Smooth muscle cell (in vitro differentiated cells): ENCODE measurements around the gene DOCK4. TPM values are rescaled to one million over a fixed set of nuclear protein-coding genes. Genes with fewer than 3 reads are reported as not detected.

Experiments used
- DNase-seq: peaks from one replicate; lab custom pipeline; 2025; ENCODE audit not compliant: unreplicated experiment; lab: John Stamatoyannopoulos, UW
- H2AFZ ChIP-seq: fragments of 200-600 bp; sonication (generic); 2 replicates; pipeline ENCODE4 v1.6.0; 2016; ENCODE audit warnings: antibody characterized with exemption, low read depth, mild to moderate bottlenecking
- H3F3A ChIP-seq: fragments of 200-600 bp; sonication (generic); 2 replicates; pipeline ENCODE4 v1.6.0; 2017; ENCODE audit warnings: antibody characterized with exemption, low read depth
- H3K27ac ChIP-seq: fragments of 200-600 bp; sonication (generic); 2 replicates; pipeline ENCODE4 v1.5.1; 2016; ENCODE audit warnings: low read depth, mild to moderate bottlenecking
- H3K27me3 ChIP-seq: fragments of 200-600 bp; sonication (generic); 2 replicates; pipeline ENCODE4 v1.6.1; 2016; ENCODE audit warnings: low read depth, mild to moderate bottlenecking
- H3K36me3 ChIP-seq: fragments of 200-600 bp; sonication (generic); 2 replicates; pipeline ENCODE4 v1.5.1; 2016; ENCODE audit warnings: low read depth
- H3K4me1 ChIP-seq: fragments of 200-600 bp; sonication (generic); 2 replicates; pipeline ENCODE4 v1.5.1; 2016; ENCODE audit warnings: low read depth
- H3K4me2 ChIP-seq: fragments of 200-600 bp; sonication (generic); 2 replicates; pipeline ENCODE4 v1.6.0; 2016; ENCODE audit warnings: mild to moderate bottlenecking
- H3K4me3 ChIP-seq: fragments of 200-600 bp; sonication (generic); 2 replicates; pipeline ENCODE4 v1.5.1; 2016; ENCODE audit warnings: mild to moderate bottlenecking
- H3K79me2 ChIP-seq: fragments of 200-600 bp; sonication (generic); 2 replicates; pipeline ENCODE4 v1.6.0; 2016; ENCODE audit warnings: low read depth, mild to moderate bottlenecking
- H3K9ac ChIP-seq: fragments of 200-600 bp; sonication (generic); 2 replicates; pipeline ENCODE4 v1.6.0; 2016; ENCODE audit warnings: low read depth
- H3K9me3 ChIP-seq: fragments of 200-600 bp; sonication (generic); replicated peaks from 2 replicates; pipeline ENCODE4 v1.5.1; 2016; ENCODE audit warnings: low read depth
- H4K20me1 ChIP-seq: fragments of 200-600 bp; sonication (generic); 2 replicates; pipeline ENCODE4 v1.6.0; 2016; ENCODE audit warnings: low read depth
- WGBS: methylation state at CpG from one replicate; pipeline ENCODE4 v1.1.7; 2016; ENCODE audit warnings: low lambda C conversion rate; 5-methylcytosine and 5-hydroxymethylcytosine counted together
- polyA plus RNA-seq: library from polyadenylated mRNA; unstranded; fragments of >200 nt; fragmentation: Nextera tagmentation; extraction: Ambion mirVana; gene quantifications from 2 replicates; pipeline ENCODE4 v1.2.1, GENCODE V29; 2016
- total RNA-seq: library from RNA; depleted of rRNA; stranded (reverse); fragments of >200 nt; gene quantifications from 2 replicates; pipeline ENCODE4 v1.2.3, GENCODE V29; 2014
- TF ChIP-seq, protein P1 (sequence below): fragments of 200-600 bp; sonication (generic); IDR thresholded peaks from 2 replicates; pipeline ENCODE4 v1.5.1; 2017; ENCODE audit warnings: borderline replicate concordance, mild to moderate bottlenecking, antibody characterized with exemption; ENCODE audit not compliant: insufficient read depth, poor library complexity, severe bottlenecking

Gene DOCK4
- total and polyA plus RNA-seq, 2 experiments from 2014 or later = 7.4 to 20.5 TPM

DNA sequence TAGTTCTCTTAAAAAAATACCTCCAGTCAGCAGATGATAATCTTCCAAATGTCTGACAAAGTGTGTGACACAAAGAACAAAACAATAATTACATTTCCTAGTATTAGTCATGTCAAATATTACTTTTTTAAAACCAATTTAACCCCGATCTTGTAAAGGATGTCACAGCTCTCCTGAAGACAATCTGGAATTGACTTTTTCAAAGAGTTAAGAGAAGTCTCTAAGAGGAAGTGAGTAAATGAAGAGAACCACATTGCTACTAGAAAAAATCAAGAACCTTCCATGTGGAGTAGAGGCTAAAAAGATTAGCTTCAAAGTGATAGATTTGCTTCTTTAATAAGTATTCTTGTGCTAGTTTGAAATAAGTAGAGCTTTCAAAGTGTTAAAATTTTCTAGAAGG is 425.7 kb downstream of the DOCK4 start:
- peaks cover 15% of the 10 kb centered on the region for H3K36me3 ChIP-seq
- TF ChIP-seq, protein P1, sequence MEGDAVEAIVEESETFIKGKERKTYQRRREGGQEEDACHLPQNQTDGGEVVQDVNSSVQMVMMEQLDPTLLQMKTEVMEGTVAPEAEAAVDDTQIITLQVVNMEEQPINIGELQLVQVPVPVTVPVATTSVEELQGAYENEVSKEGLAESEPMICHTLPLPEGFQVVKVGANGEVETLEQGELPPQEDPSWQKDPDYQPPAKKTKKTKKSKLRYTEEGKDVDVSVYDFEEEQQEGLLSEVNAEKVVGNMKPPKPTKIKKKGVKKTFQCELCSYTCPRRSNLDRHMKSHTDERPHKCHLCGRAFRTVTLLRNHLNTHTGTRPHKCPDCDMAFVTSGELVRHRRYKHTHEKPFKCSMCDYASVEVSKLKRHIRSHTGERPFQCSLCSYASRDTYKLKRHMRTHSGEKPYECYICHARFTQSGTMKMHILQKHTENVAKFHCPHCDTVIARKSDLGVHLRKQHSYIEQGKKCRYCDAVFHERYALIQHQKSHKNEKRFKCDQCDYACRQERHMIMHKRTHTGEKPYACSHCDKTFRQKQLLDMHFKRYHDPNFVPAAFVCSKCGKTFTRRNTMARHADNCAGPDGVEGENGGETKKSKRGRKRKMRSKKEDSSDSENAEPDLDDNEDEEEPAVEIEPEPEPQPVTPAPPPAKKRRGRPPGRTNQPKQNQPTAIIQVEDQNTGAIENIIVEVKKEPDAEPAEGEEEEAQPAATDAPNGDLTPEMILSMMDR = no peak
- H3K27me3 ChIP-seq = no peaks in the 10 kb centered on the region
- no peaks in the 10 kb centered on the region for H3F3A ChIP-seq
- no peak overlapping the region for H3K9ac ChIP-seq
- H3K27ac ChIP-seq = no peak overlapping the region
- no peaks in the 10 kb centered on the region for H3K79me2 ChIP-seq
- H3K4me1 ChIP-seq = no peaks in the 10 kb centered on the region
- H3K9me3 ChIP-seq = peaks cover 5% of the 10 kb centered on the region
- no peak for DNase-seq
- 89% methylated on average over 1 of the region's 1 CpG for WGBS
- no peak overlapping the region for H3K4me3 ChIP-seq
- H4K20me1 ChIP-seq = no peaks in the 10 kb centered on the region
- no peak overlapping the region for H2AFZ ChIP-seq
- no peak overlapping the region for H3K4me2 ChIP-seq

DNA sequence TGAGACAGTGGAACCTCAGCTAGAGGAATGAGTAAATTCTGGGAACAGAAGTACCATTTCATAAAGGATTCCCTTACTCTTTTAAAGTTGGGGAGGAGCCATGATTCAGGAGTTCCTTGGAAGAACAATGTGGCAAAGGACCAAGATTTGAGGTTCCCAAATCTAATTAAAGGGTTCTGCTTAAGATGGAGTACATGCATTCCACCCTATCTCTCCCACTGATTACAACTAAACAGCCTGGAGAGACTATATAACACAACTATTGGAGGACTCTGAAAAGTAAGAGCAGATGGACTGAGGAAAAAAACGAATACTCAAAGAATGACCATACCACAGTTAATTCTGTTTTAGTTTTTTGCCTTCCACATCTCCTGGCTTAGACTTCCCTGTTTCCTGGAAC is 431.0 kb downstream of the DOCK4 start:
- DNase-seq = no peak
- TF ChIP-seq, protein P1 = no peak
- H3K4me1 ChIP-seq = no peaks in the 10 kb centered on the region
- H3F3A ChIP-seq = no peaks in the 10 kb centered on the region
- H3K36me3 ChIP-seq = peaks cover 15% of the 10 kb centered on the region
- peaks cover 5% of the 10 kb centered on the region for H3K9me3 ChIP-seq
- H4K20me1 ChIP-seq = no peaks in the 10 kb centered on the region
- H3K79me2 ChIP-seq = no peaks in the 10 kb centered on the region
- H3K27ac ChIP-seq = no peak overlapping the region
- no peak overlapping the region for H3K4me2 ChIP-seq
- H3K9ac ChIP-seq = no peak overlapping the region
- no peaks in the 10 kb centered on the region for H3K27me3 ChIP-seq
- H2AFZ ChIP-seq = no peak overlapping the region
- WGBS = 91% methylated on average over 1 of the region's 1 CpG
- H3K4me3 ChIP-seq = no peak overlapping the region

GRCh38 chr7:111772716-111773115 is 433.5 kb downstream of the DOCK4 start:
- Histone ChIP-seq H4K20me1 (no peaks in the 10 kb centered on the region), H2AFZ (no peak overlapping the region), H3K9me3 (peaks cover 4% of the 10 kb centered on the region), H3K4me1 (no peaks in the 10 kb centered on the region), H3K27me3 (no peaks in the 10 kb centered on the region), H3K9ac (no peak overlapping the region), H3K36me3 (peaks cover 10% of the 10 kb centered on the region), H3K27ac (no peak overlapping the region), H3K4me3 (no peak overlapping the region), H3K4me2 (no peak overlapping the region), H3F3A (no peaks in the 10 kb centered on the region), H3K79me2 (no peaks in the 10 kb centered on the region)
- TF ChIP-seq, protein P1 = no peak
- DNase-seq = no peak
- WGBS = 99% methylated on average over 3 of the region's 3 CpGs

DNA sequence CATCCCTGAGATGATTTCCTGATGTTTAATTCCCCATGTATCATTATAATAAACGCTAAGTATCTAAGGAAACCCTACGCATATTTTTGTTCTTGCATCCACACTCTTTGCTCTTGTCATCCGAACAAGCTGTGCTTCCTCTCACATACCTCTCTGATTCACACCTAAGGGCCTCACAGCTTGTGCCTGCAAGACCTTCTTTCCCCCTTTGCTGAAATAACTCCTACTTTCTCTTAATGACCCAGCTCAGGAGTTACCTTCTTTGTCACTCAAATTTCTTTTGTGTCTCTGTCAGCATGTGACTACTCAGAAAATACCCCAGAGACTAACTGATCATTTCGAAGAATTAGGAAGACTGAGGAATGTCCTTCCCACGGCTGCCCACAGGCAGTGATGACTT is 434.6 kb downstream of the DOCK4 start:
- WGBS = 82% methylated on average over 5 of the region's 5 CpGs
- DNase-seq = no peak
- Histone ChIP-seq H2AFZ (no peak overlapping the region), H3K4me1 (no peaks in the 10 kb centered on the region), H3K36me3 (peaks cover under 1% of the 10 kb centered on the region), H3K4me2 (no peak overlapping the region), H3K27me3 (no peaks in the 10 kb centered on the region), H3F3A (no peaks in the 10 kb centered on the region), H4K20me1 (no peaks in the 10 kb centered on the region), H3K79me2 (no peaks in the 10 kb centered on the region), H3K27ac (no peak overlapping the region), H3K9me3 (no peaks in the 10 kb centered on the region), H3K9ac (no peak overlapping the region), H3K4me3 (no peak overlapping the region)
- TF ChIP-seq, protein P1 = no peak
